Ectodermal cell (in vitro differentiated cells): ENCODE data around the gene SLC44A3.
A peak's percentile ranks its signal among the peaks of the same experiment; 100 is the strongest.

Experiments
- H3K27ac ChIP-seq: 2 replicates; pipeline ENCODE4 v1.7.0; 2013; ENCODE audit warnings: mild to moderate bottlenecking, low read depth, low read length; ENCODE audit not compliant: insufficient read depth, poor library complexity, severe bottlenecking
- H3K27me3 ChIP-seq: 2 replicates; pipeline ENCODE4 v1.7.0; 2013; ENCODE audit warnings: mild to moderate bottlenecking, low read length; ENCODE audit not compliant: insufficient read depth, control insufficient read depth, poor library complexity, severe bottlenecking
- H3K36me3 ChIP-seq: one replicate; pipeline ENCODE4 v1.7.0; 2013; ENCODE audit warnings: low read length; ENCODE audit not compliant: control insufficient read depth, insufficient read depth
- H3K4me1 ChIP-seq: one replicate; pipeline ENCODE4 v1.7.0; 2013; ENCODE audit warnings: low read length; ENCODE audit not compliant: control insufficient read depth, insufficient read depth
- H3K4me3 ChIP-seq: 2 replicates; pipeline ENCODE4 v1.7.0; 2013; ENCODE audit warnings: low read depth, low read length, control low read depth; ENCODE audit not compliant: insufficient read depth
- H3K9me3 ChIP-seq: 2 replicates; pipeline ENCODE4 v1.7.0; 2013; ENCODE audit warnings: mild to moderate bottlenecking, low read length, moderate library complexity; ENCODE audit not compliant: control insufficient read depth
- WGBS, 2 experiments: methylation state at CpG; one replicate each; pipeline ENCODE4 v1.1.7; 2013; ENCODE audit warnings: missing lambda C conversion rate in 2 of 2; 5-methylcytosine and 5-hydroxymethylcytosine counted together

The SLC44A3 gene

GRCh38 chr1:94927405-94928175, 107.4 kb downstream of the SLC44A3 start:
- Histone ChIP-seq H3K27me3 (no peaks in the 10 kb centered on the region), H3K27ac (peak overlapping the region; percentile 91), H3K4me3 (peak overlapping the region; percentile 92), H3K9me3 (no peaks in the 10 kb centered on the region), H3K4me1 (peaks cover 21% of the 10 kb centered on the region), H3K36me3 (no peaks in the 10 kb centered on the region)
- 4 to 7% methylated on average over 38 to 40 of the region's 40 CpGs for WGBS, 2 experiments

GRCh38 chr1:94928293-94928939, 108.3 kb downstream of the SLC44A3 start:
- WGBS, 2 experiments: 92 to 94% methylated on average over 7 of the region's 7 CpGs
- no peaks in the 10 kb centered on the region for H3K9me3 ChIP-seq
- no peaks in the 10 kb centered on the region for H3K27me3 ChIP-seq
- H3K4me1 ChIP-seq: peaks cover 17% of the 10 kb centered on the region
- no peaks in the 10 kb centered on the region for H3K36me3 ChIP-seq
- H3K27ac ChIP-seq: peak overlapping the region; percentile 91
- peak overlapping the region; percentile 92 for H3K4me3 ChIP-seq

DNA sequence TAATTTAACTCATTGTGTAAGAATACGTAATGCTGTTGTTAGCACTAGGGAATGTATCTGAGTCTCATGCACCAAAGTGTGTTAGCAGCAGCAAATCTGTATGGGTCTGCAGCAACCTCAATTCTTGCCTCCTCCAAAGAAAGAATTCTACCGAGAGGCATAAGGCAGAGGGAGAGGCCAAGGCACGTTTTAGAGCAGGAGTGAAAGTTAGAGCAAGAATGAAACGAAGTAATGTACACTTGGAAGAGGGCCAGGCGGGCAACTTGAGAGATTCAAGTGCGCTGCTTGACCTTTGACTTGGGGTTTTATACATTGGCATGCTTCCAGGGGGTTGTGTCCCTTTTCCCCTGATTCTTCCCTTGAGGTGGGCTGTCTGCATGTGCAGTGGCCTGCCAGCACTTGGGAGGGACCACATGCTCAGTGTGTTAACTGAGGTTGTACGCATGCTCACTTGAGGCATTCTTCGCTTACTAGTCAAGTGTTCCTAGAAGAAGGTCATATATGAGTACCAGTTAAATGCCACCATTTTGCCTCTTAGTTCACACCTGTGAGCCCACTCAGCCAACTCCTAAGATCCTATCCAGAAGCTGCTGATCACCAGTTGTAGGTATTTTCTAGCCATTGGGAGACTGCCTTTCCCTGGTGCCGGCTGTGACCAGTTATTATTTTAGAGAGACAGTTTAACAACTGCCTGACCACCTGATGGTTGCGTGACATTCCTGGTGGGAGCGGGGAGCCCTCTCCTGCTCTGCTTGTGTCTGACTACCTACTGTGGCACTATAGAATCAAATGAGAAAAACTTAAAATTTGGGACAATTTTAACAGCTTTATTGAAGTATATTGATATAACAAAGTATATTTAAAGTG, 109.4 kb downstream of the SLC44A3 start:
- Histone ChIP-seq H3K4me3 (no peak overlapping the region), H3K27ac (no peak overlapping the region), H3K27me3 (no peaks in the 10 kb centered on the region), H3K36me3 (no peaks in the 10 kb centered on the region), H3K9me3 (no peaks in the 10 kb centered on the region), H3K4me1 (peaks cover 9% of the 10 kb centered on the region)
- WGBS, 2 experiments: 90 to 91% methylated on average over 11 of the region's 11 CpGs

DNA sequence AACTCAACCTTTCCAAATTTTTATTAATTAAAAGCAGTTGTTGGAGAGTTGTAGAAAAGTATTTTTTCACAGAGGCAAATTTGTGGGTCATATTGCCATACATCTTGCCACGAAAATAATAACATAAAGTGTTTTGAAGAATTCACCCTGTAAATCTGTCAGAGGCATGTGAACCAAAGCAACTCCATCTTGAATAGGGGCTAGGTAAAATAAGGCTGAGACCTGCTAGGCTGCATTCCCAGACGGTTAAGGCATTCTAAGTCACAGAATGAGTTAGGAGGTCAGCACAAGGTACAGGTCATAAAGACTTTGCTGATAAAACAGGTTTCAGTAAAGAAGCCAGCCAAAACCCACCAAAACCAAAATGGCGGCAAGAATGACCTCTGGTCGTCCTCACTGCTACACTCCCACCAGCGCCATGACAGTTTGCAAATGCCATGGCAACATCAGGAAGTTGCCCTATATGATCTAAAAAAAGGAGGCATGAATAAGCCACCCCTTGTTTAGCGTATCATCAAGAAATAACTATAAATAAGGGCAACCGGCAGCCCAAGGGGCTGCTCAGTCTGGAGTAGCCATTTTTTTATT, 111.2 kb downstream of the SLC44A3 start:
- no peaks in the 10 kb centered on the region for H3K9me3 ChIP-seq
- 94 to 98% methylated on average over 7 of the region's 7 CpGs for WGBS, 2 experiments
- H3K4me1 ChIP-seq: peaks cover 13% of the 10 kb centered on the region
- no peaks in the 10 kb centered on the region for H3K36me3 ChIP-seq
- H3K27ac ChIP-seq: no peak overlapping the region
- H3K4me3 ChIP-seq: no peak overlapping the region
- H3K27me3 ChIP-seq: no peaks in the 10 kb centered on the region

GRCh38 chr1:94934551-94934950, 114.4 kb downstream of the SLC44A3 start:
- Histone ChIP-seq H3K4me3 (no peak overlapping the region), H3K36me3 (no peaks in the 10 kb centered on the region), H3K4me1 (peaks cover 9% of the 10 kb centered on the region), H3K27me3 (no peaks in the 10 kb centered on the region), H3K9me3 (no peaks in the 10 kb centered on the region), H3K27ac (no peak overlapping the region)
- 95 to 97% methylated on average over 2 of the region's 2 CpGs for WGBS, 2 experiments

DNA sequence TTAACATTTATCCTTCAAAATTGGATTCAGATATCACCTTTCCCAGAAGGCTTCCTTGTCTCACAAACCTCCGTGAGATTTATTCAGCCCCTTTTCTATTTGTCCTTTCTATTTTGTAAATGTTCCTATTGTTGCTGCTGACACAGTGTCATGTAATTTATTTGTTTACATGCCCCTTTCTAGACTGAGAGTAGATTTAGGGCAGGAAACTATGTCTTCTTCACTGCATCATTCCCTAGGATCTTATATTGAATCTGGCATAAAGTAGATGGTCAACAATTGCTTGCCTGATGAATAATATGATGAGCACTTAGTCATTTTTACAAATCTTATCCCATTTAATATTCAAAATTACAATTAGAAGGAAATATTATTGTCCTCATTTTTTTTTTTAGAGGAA, 114.9 kb downstream of the SLC44A3 start:
- no peak overlapping the region for H3K4me3 ChIP-seq
- H3K27me3 ChIP-seq: no peaks in the 10 kb centered on the region
- 57 to 100% methylated on average over 1 of the region's 1 CpG for WGBS, 2 experiments
- no peaks in the 10 kb centered on the region for H3K36me3 ChIP-seq
- H3K9me3 ChIP-seq: no peaks in the 10 kb centered on the region
- H3K4me1 ChIP-seq: peaks cover 9% of the 10 kb centered on the region
- no peak overlapping the region for H3K27ac ChIP-seq

DNA sequence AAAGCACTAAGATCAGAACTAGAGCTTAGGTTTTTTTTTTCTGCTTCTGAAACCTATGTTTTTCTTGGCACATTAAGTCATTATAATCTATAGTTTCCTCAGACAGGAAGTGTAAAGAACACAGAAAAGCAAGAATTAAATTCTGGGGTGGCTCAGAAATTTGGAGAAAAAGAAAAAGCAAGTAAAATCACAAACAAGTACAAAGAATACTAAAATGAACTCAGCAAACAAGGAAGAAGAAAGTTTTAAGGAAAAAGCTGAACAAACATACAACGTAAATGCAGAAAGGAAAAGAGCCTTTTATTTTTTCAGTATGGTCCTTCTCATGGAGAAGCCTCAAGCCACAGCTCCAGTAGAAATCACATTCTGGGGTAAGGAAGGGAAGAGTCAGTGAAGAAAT, 115.3 kb downstream of the SLC44A3 start:
- Histone ChIP-seq H3K36me3 (no peaks in the 10 kb centered on the region), H3K27me3 (no peaks in the 10 kb centered on the region), H3K4me3 (no peak overlapping the region), H3K4me1 (peaks cover 9% of the 10 kb centered on the region), H3K9me3 (no peaks in the 10 kb centered on the region), H3K27ac (peak overlapping the region; percentile 16)
- WGBS, 2 experiments: 82 to 95% methylated on average over 1 of the region's 1 CpG

DNA sequence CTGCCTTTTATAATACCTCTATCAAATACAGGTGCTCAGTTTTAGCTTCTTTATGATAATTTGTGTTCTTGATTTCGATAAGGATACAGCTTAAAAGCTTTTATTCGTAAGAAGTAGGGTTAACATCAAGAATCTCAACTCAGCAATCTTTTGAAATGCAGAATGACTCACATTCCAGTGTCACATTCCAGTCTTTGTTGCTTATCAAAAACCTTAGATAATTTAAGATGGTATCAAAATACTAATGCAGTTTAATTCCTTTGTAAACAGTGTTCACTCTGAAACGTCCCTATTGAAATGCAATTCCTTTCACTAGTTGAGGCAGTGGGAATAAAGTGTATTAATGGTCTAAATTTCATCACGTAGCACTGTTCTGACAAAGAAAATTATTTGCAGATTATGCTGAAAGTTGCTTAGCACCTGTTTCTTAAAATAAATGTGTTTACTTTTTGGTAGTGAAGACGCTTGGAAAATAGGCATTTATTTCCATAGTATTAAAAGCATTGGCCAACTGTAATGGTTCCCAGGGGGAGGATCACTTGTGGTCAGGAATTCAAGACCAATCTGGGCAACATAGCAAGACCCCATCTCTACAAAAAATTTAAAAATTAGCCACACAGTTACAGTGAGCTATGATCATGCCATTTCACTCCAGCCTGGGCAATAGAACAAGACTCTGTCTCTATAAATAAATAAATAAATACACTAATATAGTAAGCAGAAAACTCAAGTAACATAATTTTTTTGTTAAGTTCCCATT, 116.9 kb downstream of the SLC44A3 start:
- Histone ChIP-seq H3K9me3 (no peaks in the 10 kb centered on the region), H3K4me3 (no peak overlapping the region), H3K36me3 (no peaks in the 10 kb centered on the region), H3K4me1 (peaks cover 9% of the 10 kb centered on the region), H3K27me3 (no peaks in the 10 kb centered on the region), H3K27ac (no peak overlapping the region)
- 67 to 71% methylated on average over 5 of the region's 5 CpGs for WGBS, 2 experiments

DNA sequence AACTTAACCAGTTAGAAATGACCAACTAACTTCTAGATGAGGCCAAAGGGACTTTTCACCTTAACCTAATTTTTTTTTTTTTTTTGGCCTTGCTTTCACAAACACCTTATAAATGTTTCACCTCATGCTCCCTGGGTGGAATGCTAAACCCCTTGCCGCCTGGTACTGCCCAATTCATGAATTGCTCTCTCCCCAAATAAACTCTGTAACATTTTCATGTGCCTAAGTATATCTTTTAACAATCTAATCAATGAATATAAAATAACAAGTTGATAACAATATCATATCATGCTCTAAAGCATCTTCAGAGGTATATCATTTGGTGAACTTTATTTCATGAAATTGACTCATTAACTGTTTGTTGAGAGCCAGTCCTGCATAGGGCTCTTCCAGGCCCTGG, 117.7 kb downstream of the SLC44A3 start:
- peaks cover 9% of the 10 kb centered on the region for H3K4me1 ChIP-seq
- H3K27me3 ChIP-seq: no peaks in the 10 kb centered on the region
- no peak overlapping the region for H3K27ac ChIP-seq
- H3K9me3 ChIP-seq: no peaks in the 10 kb centered on the region
- 91 to 100% methylated on average over 1 of the region's 1 CpG for WGBS, 2 experiments
- H3K36me3 ChIP-seq: no peaks in the 10 kb centered on the region
- no peak overlapping the region for H3K4me3 ChIP-seq
